ENCODE results near the gene HYAL2. TPM values are rescaled to one million over a fixed set of nuclear protein-coding genes. Genes with fewer than 3 reads are reported as not detected.

The HYAL2 gene
- total RNA-seq, 1 donor from 2014 or later = 43.8 TPM

- Histone ChIP-seq H3K36me3 (ENCODE audit: control insufficient read depth in 3 of 3, insufficient read depth in 3 of 3, low read length in 3 of 3) (peaks cover 22 to 33% (median 23%) of the 10 kb centered on the region in 3 donors), H3K4me1 (ENCODE audit: control insufficient read depth in 3 of 3, insufficient read depth in 3 of 3, low read length in 3 of 3) (peaks cover 51 to 72% (median 64%) of the 10 kb centered on the region in 3 donors), H3K27me3 (ENCODE audit: control insufficient read depth in 3 of 3, insufficient read depth in 3 of 3, low read length in 3 of 3) (no peaks in the 10 kb centered on the region), H3K9me3 (ENCODE audit: control insufficient read depth in 3 of 3, low read length in 3 of 3) (no peaks in the 10 kb centered on the region), H3K27ac (ENCODE audit: low read depth, low read length) (peak overlapping the region; percentile 97), H3K9ac (ENCODE audit: low read depth in 1 of 3, low read length in 3 of 3) (peak overlapping the region in 2 of 3 donors; percentile 34 to 98), H3K4me3 (ENCODE audit: low read length in 3 of 3) (peak overlapping the region in 2 of 3 donors; percentile 23 to 91)
These were observed 601 bp upstream of the HYAL2 start for GRCh38 chr3:50323092-50323600.

GRCh38 chr3:50322115-50322385 lies 495 bp downstream of the HYAL2 start:
- Histone ChIP-seq H3K27ac (ENCODE audit: low read depth, low read length) (peak overlapping the region; percentile 97), H3K9ac (ENCODE audit: low read depth in 1 of 3, low read length in 3 of 3) (peak overlapping the region; percentile 71 to 98 (median 96)), H3K4me3 (ENCODE audit: low read length in 3 of 3) (peak overlapping the region; percentile 69 to 92 (median 91)), H3K36me3 (ENCODE audit: control insufficient read depth in 3 of 3, insufficient read depth in 3 of 3, low read length in 3 of 3) (peaks cover 30 to 42% (median 30%) of the 10 kb centered on the region in 3 donors), H3K27me3 (ENCODE audit: control insufficient read depth in 3 of 3, insufficient read depth in 3 of 3, low read length in 3 of 3) (no peaks in the 10 kb centered on the region), H3K9me3 (ENCODE audit: control insufficient read depth in 3 of 3, low read length in 3 of 3) (no peaks in the 10 kb centered on the region), H3K4me1 (ENCODE audit: control insufficient read depth in 3 of 3, insufficient read depth in 3 of 3, low read length in 3 of 3) (peaks cover 55 to 76% (median 67%) of the 10 kb centered on the region in 3 donors)

GRCh38 chr3:50321336-50322114 lies 1.0 kb downstream of the HYAL2 start:
- H3K36me3 ChIP-seq (ENCODE audit: control insufficient read depth in 3 of 3, insufficient read depth in 3 of 3, low read length in 3 of 3) = peaks cover 31 to 43% (median 33%) of the 10 kb centered on the region in 3 donors
- H3K4me1 ChIP-seq (ENCODE audit: control insufficient read depth in 3 of 3, insufficient read depth in 3 of 3, low read length in 3 of 3) = peaks cover 55 to 77% (median 68%) of the 10 kb centered on the region in 3 donors

GRCh38 chr3:50320853-50321335 lies 1.7 kb downstream of the HYAL2 start:
- peaks cover 55 to 77% (median 68%) of the 10 kb centered on the region in 3 donors for H3K4me1 ChIP-seq (ENCODE audit: control insufficient read depth in 3 of 3, insufficient read depth in 3 of 3, low read length in 3 of 3)
- H3K4me3 ChIP-seq (ENCODE audit: low read length in 3 of 3) = peak overlapping the region; percentile 91 to 98 (median 92)
- H3K27me3 ChIP-seq (ENCODE audit: control insufficient read depth in 3 of 3, insufficient read depth in 3 of 3, low read length in 3 of 3) = no peaks in the 10 kb centered on the region
- peaks cover 34 to 38% (median 34%) of the 10 kb centered on the region in 3 donors for H3K36me3 ChIP-seq (ENCODE audit: control insufficient read depth in 3 of 3, insufficient read depth in 3 of 3, low read length in 3 of 3)
- H3K9ac ChIP-seq (ENCODE audit: low read depth in 1 of 3, low read length in 3 of 3) = peak overlapping the region; percentile 96 to 99 (median 98)
- peak overlapping the region; percentile 97 for H3K27ac ChIP-seq (ENCODE audit: low read depth, low read length)
- H3K9me3 ChIP-seq (ENCODE audit: control insufficient read depth in 3 of 3, low read length in 3 of 3) = no peaks in the 10 kb centered on the region

More at GRCh38 chr3:50321336-50322114, 1.0 kb downstream of the HYAL2 start:
- peak overlapping the region; percentile 97 for H3K27ac ChIP-seq (ENCODE audit: low read depth, low read length)
- peak overlapping the region; percentile 96 to 99 (median 98) for H3K9ac ChIP-seq (ENCODE audit: low read depth in 1 of 3, low read length in 3 of 3)
- no peaks in the 10 kb centered on the region for H3K27me3 ChIP-seq (ENCODE audit: control insufficient read depth in 3 of 3, insufficient read depth in 3 of 3, low read length in 3 of 3)
- H3K9me3 ChIP-seq (ENCODE audit: control insufficient read depth in 3 of 3, low read length in 3 of 3) = no peaks in the 10 kb centered on the region
- peak overlapping the region; percentile 91 to 98 (median 92) for H3K4me3 ChIP-seq (ENCODE audit: low read length in 3 of 3)

- Histone ChIP-seq H3K9me3 (ENCODE audit: control insufficient read depth in 3 of 3, low read length in 3 of 3) (no peaks in the 10 kb centered on the region), H3K9ac (ENCODE audit: low read depth in 1 of 3, low read length in 3 of 3) (peak overlapping the region; percentile 96 to 99 (median 98)), H3K27ac (ENCODE audit: low read depth, low read length) (peak overlapping the region; percentile 97), H3K4me3 (ENCODE audit: low read length in 3 of 3) (peak overlapping the region; percentile 91 to 98 (median 92)), H3K27me3 (ENCODE audit: control insufficient read depth in 3 of 3, insufficient read depth in 3 of 3, low read length in 3 of 3) (no peaks in the 10 kb centered on the region), H3K36me3 (ENCODE audit: control insufficient read depth in 3 of 3, insufficient read depth in 3 of 3, low read length in 3 of 3) (peaks cover 29 to 35% (median 31%) of the 10 kb centered on the region in 3 donors), H3K4me1 (ENCODE audit: control insufficient read depth in 3 of 3, insufficient read depth in 3 of 3, low read length in 3 of 3) (peaks cover 55 to 73% (median 68%) of the 10 kb centered on the region in 3 donors)
These were observed 2.5 kb downstream of the HYAL2 start for GRCh38 chr3:50319894-50320625.

GRCh38 chr3:50319181-50319893 lies 3.2 kb downstream of the HYAL2 start:
- H3K27me3 ChIP-seq (ENCODE audit: control insufficient read depth in 3 of 3, insufficient read depth in 3 of 3, low read length in 3 of 3) = no peaks in the 10 kb centered on the region
- peaks cover 28 to 34% (median 31%) of the 10 kb centered on the region in 3 donors for H3K36me3 ChIP-seq (ENCODE audit: control insufficient read depth in 3 of 3, insufficient read depth in 3 of 3, low read length in 3 of 3)
- H3K27ac ChIP-seq (ENCODE audit: low read depth, low read length) = no peak overlapping the region
- H3K9ac ChIP-seq (ENCODE audit: low read depth in 1 of 3, low read length in 3 of 3) = peak overlapping the region; percentile 96 to 99 (median 98)
- peak overlapping the region; percentile 17 to 98 (median 91) for H3K4me3 ChIP-seq (ENCODE audit: low read length in 3 of 3)
- peaks cover 60 to 76% (median 71%) of the 10 kb centered on the region in 3 donors for H3K4me1 ChIP-seq (ENCODE audit: control insufficient read depth in 3 of 3, insufficient read depth in 3 of 3, low read length in 3 of 3)
- H3K9me3 ChIP-seq (ENCODE audit: control insufficient read depth in 3 of 3, low read length in 3 of 3) = no peaks in the 10 kb centered on the region

- H3K9me3 ChIP-seq (ENCODE audit: control insufficient read depth in 3 of 3, low read length in 3 of 3) = no peaks in the 10 kb centered on the region
- H3K27me3 ChIP-seq (ENCODE audit: control insufficient read depth in 3 of 3, insufficient read depth in 3 of 3, low read length in 3 of 3) = no peaks in the 10 kb centered on the region
- no peak overlapping the region for H3K27ac ChIP-seq (ENCODE audit: low read depth, low read length)
- H3K4me3 ChIP-seq (ENCODE audit: low read length in 3 of 3) = peak overlapping the region; percentile 17 to 45 (median 38)
- H3K9ac ChIP-seq (ENCODE audit: low read depth in 1 of 3, low read length in 3 of 3) = peak overlapping the region in 2 of 3 donors; percentile 43 to 60
- H3K36me3 ChIP-seq (ENCODE audit: control insufficient read depth in 3 of 3, insufficient read depth in 3 of 3, low read length in 3 of 3) = peaks cover 28 to 34% (median 31%) of the 10 kb centered on the region in 3 donors
- peaks cover 55 to 72% (median 67%) of the 10 kb centered on the region in 3 donors for H3K4me1 ChIP-seq (ENCODE audit: control insufficient read depth in 3 of 3, insufficient read depth in 3 of 3, low read length in 3 of 3)
These were observed 3.9 kb downstream of the HYAL2 start for GRCh38 chr3:50318615-50319014.

GRCh38 chr3:50318163-50318562 lies 4.4 kb downstream of the HYAL2 start:
- H3K27me3 ChIP-seq (ENCODE audit: control insufficient read depth in 3 of 3, insufficient read depth in 3 of 3, low read length in 3 of 3) = no peaks in the 10 kb centered on the region
- H3K9me3 ChIP-seq (ENCODE audit: control insufficient read depth in 3 of 3, low read length in 3 of 3) = no peaks in the 10 kb centered on the region
- H3K4me1 ChIP-seq (ENCODE audit: control insufficient read depth in 3 of 3, insufficient read depth in 3 of 3, low read length in 3 of 3) = peaks cover 55 to 72% (median 65%) of the 10 kb centered on the region in 3 donors
- peak overlapping the region in 2 of 3 donors; percentile 51 to 60 for H3K9ac ChIP-seq (ENCODE audit: low read depth in 1 of 3, low read length in 3 of 3)
- peaks cover 28 to 34% (median 31%) of the 10 kb centered on the region in 3 donors for H3K36me3 ChIP-seq (ENCODE audit: control insufficient read depth in 3 of 3, insufficient read depth in 3 of 3, low read length in 3 of 3)
- H3K4me3 ChIP-seq (ENCODE audit: low read length in 3 of 3) = peak overlapping the region in 2 of 3 donors; percentile 17 to 45
- H3K27ac ChIP-seq (ENCODE audit: low read depth, low read length) = no peak overlapping the region

- Histone ChIP-seq H3K9ac (ENCODE audit: low read depth in 1 of 3, low read length in 3 of 3) (peak overlapping the region in 1 of 3 donors; percentile 51), H3K36me3 (ENCODE audit: control insufficient read depth in 3 of 3, insufficient read depth in 3 of 3, low read length in 3 of 3) (peaks cover 28 to 34% (median 31%) of the 10 kb centered on the region in 3 donors), H3K27ac (ENCODE audit: low read depth, low read length) (no peak overlapping the region), H3K9me3 (ENCODE audit: control insufficient read depth in 3 of 3, low read length in 3 of 3) (no peaks in the 10 kb centered on the region), H3K27me3 (ENCODE audit: control insufficient read depth in 3 of 3, insufficient read depth in 3 of 3, low read length in 3 of 3) (no peaks in the 10 kb centered on the region), H3K4me3 (ENCODE audit: low read length in 3 of 3) (no peak overlapping the region), H3K4me1 (ENCODE audit: control insufficient read depth in 3 of 3, insufficient read depth in 3 of 3, low read length in 3 of 3) (peaks cover 53 to 64% (median 58%) of the 10 kb centered on the region in 3 donors)
These were observed 5.2 kb downstream of the HYAL2 start for GRCh38 chr3:50317300-50317699.
